Kasumi-1 (cell line): ENCODE measurements around the gene SLC35E3.
A peak's percentile ranks its signal among the peaks of the same experiment; 100 is the strongest.

Experiments used
- DNase-seq, 2 experiments: peaks; one replicate each; lab custom pipeline; 2025; lab: John Stamatoyannopoulos, UW

The SLC35E3 gene

DNA sequence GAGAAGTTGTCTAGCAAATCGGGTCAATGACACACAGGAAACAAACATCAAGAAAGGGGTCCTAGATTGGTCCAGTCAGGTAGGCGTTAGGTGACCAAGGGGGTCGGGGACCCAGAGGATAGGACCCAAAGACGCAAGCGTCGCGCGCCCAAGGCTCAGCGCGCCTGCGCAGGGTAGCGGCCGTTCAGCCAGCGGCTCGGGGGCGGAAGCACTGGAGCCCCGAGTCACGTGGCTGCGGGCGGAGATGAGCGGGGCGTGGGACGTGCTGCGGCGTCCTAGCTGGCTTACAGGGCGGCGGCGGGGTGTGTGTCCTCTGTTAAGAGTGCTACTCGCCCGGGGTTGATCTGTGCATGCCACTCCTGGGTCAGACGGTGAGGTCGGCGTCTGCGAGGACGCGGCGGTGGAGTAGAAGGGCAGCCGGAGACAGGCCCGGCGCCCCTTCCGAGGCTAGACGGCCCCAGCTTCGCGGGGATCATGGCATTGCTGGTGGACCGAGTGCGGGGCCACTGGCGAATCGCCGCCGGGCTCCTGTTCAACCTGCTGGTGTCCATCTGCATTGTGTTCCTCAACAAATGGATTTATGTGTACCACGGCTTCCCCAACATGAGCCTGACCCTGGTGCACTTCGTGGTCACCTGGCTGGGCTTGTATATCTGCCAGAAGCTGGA is at the start of gene SLC35E3:
Gene SLC35E3 (plus strand): TSS at position 273 of the 668 bp plus-strand sequence. CDS start 202 bp downstream, at position 475.
- DNase-seq: peak; percentile 91 to 92

DNA sequence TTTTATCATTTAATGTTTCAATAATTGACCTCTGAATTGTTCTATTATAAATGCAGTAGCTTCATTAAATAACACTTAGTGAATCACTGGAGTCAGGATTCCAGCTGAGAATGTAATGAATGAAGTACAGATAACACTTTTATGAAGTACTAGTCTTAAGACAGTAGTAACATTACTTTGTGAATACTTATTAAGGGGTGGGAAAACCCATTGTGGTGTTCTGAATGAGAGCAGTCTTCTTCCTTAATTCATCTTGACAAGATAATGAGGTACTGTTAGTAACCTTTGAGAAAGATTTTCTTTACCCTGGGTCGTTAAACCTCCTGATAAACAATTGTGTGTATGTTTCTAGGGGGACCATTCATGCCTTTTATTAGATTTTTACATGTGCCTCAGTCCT is 46.5 kb upstream of the SLC35E3 start:
- no peak for DNase-seq

DNA sequence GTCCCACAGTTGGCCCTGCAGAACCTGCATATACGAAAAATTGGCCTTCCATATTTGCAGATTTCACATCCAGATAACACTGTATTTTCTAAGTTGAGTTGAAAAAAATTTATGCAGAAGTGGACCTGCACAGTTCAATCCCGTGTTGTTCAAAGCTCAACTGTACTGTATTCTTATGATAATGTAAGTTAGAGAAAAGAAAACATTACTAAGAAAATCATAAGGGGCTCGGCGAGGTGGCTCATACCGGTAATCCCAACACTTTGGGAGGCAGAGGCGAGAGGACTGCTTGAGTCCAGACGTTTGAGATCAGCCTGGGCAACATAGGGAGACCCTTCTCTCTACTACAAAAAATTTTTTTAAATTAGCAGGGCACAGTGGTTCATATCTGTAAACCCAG is 18.2 kb upstream of the SLC35E3 start:
- DNase-seq: no peak

DNA sequence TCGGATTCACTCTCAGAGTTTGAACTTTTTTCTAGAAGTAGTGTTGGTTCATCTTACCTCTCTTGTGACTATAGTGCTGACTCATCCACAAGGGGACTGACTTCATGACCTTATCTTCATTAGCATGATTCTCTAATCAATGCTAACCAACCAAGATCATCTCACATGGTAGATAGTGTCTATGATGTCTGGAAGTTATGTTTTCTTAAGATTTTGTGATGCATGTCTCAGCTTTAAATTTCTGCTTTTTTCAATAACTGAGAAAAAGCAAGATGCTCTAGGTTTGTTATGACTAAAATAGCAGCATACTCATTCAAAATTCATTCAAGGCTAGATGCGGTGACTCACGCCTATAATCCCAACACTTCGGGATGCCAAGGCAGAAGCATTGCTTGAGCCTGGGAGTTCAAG is 12.3 kb upstream of the SLC35E3 start:
- DNase-seq: no peak

DNA sequence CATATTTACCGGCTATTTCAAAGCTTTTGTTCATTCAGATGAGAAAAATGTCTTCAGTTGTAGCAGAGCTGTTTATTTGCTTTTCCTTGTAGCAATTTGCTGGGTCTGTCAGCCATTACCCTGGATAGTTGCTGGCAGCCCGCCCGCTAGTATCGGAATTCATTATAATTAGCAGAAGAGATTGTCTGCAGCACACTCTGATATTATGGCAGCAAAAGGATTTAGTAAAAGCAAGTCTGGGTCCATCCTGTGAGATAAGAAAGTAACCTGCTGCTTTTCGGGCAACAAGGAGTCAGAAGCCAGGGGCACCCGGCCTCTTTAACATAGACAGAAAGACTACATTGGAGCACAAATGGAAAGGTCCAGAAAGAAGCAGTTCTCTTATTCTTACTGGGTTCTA is 6.1 kb upstream of the SLC35E3 start:
- DNase-seq: no peak

DNA sequence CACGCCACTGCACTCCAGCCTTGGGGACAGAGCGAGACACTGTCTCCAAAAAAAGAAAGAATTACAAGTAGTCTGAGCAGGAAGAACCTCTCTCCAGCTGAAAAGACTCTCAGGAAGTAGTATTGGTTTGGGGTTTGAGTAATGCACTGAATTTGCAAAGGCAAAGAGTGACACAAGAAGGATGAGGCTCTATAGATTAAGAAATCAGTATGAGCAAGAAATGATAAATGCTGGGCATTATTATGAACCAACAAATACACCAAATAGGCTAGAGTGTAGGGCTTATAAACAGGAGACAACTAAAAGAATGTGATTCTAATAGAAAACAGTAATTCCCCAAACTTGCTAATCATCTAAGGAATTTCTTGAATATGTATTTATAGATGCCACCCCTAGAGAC is 2.6 kb upstream of the SLC35E3 start:
- peak; percentile 72 to 73 for DNase-seq

DNA sequence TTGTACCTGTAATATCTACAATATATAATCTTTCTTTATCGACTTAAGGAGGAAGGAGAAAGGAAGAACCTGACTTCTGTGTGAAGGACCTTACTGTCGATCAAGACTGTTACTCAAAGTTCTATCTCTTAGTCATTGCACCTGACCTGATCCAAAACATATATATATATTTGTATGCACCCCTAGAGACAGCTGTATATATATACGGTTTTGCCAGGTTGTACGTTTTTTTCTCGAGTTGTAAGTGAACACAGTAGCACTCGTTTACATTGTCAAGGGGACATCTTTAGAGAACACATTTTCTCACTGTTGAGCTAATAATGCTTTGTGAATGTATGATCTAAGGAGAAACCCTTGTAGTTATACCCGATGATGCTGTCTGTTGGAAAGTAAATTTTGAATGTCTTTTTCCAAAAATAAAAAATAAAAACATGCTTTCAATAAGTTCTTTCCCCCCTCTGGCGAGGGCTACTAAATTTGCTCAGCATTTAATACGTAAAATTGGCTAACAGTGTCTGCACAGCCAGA is 536 bp upstream of the SLC35E3 start:
- peak in 1 of 2 experiments; percentile 35 for DNase-seq

DNA sequence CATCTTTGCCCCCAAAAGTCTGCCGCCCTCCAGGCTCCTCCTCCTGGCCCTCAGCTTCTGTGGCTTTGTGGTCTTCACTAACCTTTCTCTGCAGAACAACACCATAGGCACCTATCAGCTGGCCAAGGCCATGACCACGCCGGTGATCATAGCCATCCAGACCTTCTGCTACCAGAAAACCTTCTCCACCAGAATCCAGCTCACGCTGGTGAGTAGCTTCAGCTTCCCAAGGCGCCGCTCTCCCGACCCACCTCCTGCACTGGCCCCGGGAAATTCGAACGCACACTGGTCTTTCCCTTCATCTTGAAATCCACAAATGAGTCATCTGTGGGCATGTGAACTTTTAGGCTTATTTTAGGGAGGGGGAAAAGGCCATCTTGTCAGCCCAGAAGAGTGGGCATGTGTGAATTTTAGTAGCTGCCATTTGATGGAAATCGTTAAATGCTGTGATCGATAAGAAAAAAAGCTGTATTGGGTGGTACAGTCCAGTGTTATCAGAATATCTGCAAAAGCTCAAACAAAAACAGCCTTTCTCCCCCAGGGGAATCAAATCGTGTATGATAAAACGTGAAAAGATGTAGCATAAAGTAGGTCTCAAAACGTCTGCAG is 700 bp downstream of the SLC35E3 start:
- peak; percentile 32 to 60 for DNase-seq

DNA sequence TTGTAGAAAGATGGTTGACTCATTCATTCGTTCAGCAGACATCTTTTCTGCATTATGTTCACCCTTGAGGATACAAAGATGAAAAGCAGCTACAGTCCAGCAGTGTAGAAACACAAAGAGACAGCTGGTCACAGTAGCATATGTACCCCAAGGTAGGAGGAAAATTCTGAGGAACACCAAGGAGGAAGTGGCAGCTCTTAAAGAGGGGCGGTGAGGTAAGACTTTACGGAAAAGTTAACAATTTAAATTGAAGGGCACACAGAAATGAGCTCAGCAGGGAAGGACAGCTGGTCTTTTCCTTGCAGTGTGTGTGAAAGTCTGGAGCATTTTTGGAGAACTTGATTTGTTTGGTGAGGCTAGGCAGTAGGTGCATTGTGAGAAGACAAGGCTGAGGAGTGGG is 3.5 kb downstream of the SLC35E3 start:
- no peak for DNase-seq

DNA sequence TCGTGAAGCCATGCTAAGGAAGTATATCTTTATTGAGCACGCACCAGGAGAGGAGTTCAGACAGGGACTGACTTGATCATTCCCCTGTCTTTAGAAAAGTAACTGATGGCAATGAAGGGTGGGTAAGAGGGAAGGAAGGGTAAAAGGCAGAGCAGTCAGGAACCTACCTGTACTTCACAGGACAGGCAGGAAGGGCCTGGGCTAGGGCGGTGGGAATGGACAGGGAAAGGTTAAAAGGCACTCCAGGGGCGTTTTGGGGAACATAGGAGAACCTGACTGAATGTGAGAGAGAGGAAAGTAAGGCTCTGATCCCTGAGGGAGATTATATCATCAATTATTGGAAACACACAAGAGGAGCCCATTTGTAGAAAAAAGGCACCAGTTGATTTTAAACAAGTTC is 3.9 kb downstream of the SLC35E3 start:
- no peak for DNase-seq

DNA sequence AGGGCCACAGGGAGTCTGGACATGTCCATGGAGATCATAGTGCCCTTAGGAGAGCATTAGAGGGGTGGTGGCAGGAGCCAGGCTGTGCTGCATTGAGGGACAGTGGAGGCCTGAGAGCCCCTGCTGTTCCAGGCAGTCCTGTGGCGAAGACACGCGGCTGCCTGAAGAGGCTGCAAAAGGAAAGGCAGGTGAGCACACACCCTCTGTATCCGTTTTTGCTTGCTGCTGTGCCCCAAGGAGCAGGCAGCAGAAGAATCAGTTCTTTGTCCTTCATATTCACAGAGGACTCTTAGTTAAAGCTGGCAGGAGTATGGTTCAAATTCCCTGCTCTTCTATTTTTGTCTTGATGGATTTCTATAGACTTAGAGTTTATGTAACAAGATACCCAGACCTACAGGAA is 4.5 kb downstream of the SLC35E3 start:
- DNase-seq: no peak

DNA sequence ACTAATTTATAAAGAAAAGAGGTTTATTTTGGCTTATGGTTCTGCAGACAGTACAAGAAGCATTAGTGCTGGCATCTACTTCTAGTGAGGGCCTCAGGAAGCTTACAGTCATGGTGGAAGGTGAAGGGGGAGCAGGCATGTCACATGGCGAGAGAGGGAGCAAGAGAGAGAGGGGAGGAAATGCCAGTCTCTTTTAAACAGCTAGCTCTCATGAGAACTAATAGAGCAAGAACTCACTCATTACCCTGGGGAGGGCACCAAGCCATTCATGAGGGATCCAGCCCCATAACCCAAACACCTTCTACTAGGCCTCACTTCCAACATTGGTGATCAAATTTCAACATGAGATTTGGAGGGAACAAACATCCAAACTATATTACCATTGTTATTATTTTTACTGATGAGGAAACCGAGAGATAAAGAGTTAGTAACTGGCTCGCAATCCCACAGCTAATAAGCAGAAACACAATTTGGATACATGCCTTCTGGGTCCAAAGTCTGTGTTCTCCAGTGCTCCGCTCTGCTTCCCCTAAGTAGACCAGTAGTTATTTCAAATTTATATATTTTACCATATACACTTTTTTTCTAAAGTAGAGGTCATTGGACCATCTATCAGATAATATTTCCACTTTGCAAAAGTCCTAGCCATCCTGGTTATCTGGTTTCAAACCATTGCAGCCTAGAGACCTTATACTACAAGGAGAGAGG is 9.7 kb downstream of the SLC35E3 start:
- no peak for DNase-seq

DNA sequence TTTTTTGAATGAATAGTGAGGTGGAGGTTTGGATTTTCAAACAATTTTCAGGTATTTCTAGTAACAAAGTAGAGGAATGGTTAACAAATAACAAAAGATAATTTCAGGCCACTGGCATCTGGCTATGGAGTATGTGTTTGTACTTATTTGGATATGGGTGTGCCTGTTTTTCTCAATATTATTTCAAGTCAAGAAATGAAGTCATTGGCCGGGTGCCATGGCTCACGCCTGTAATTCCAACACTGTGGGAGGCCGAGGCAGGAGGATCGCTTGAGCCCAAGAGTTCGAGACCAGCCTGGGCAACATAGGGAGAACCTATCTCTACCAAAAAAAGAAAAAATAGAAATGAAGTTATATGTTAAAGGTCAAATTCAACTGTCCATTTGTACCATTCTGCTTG is 13.9 kb downstream of the SLC35E3 start:
- DNase-seq: no peak

DNA sequence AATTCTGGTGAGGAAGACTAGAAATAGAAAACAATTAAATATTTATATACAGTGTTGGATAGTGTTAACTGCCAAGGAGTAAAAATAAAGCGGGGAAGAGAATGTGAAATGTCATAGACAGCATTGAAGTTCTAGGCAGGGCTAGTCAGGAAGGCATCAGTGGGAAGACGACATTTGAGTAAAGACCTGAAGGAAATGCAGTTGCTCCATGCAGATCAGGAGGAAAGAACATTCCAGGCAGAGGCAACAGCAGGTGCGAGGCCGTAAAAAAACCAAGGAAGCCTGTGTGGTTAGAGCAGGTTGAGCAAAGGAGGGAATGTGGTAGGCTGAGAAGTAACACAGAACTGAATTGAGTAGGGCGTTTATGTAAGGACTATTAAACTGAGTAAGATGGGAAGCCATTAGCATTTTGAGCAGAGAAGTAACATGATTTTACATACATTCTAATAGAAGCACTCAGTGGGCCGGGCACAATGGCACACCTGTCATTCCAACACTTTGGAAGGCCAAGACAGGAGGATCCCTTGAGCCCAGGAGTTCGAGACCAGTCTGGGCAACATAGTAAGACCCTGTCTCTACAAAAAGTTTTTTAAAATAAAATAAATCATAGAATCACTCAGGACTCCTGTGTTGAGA is 14.9 kb downstream of the SLC35E3 start:
- DNase-seq: no peak

DNA sequence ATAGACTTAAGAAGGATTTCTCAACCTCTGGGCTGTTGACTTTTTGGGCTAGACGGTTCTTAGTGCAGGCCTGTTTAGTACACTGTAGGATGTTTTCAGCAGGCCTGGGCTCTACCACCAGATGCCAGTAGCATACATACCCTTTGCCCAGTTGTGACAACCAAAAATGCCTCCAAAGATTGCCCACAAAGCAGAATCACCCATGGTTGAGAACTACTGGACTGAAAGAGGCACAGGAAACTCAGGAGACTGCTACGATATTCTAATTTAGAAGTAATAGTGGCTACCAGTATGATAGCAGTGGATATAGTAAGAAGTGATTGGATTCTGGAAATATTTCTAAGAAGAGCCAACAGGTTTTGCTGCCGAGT is 15.5 kb downstream of the SLC35E3 start:
- no peak for DNase-seq

DNA sequence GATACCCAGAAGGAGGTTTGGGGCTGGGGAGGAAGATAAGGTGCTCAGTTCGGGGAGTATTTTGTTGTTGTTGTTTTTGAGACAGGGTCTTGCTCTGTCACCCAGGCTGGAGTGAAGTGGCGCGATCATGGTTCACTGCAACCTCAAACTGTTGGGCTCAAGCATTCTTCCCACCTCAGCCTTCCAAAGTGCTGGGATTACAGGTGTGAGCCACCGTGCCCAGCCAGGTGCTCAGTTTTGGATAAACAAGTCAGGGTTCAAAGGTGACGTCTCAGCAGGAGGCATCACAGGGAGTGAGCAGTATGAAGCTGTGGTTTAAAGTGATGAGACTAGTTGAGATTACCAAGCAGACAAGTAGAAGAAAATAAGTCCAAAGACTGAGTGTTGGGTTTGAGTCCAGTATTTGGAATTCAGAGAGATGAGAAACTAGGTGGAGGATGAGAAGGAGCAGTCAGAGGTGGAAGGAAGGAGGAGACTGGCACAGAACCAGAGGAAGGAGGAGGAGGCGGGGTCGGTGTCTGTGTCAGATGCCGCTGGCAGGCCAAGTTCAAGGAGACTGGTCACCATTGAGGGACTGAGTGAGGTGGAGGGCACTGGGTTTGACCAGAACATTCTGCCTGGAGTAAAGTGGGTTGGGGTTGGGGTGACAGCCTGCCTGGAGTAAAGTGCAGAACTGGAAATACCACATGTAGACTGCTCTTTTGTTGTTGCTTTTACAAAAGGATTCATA is 16.1 kb downstream of the SLC35E3 start:
- DNase-seq: no peak

DNA sequence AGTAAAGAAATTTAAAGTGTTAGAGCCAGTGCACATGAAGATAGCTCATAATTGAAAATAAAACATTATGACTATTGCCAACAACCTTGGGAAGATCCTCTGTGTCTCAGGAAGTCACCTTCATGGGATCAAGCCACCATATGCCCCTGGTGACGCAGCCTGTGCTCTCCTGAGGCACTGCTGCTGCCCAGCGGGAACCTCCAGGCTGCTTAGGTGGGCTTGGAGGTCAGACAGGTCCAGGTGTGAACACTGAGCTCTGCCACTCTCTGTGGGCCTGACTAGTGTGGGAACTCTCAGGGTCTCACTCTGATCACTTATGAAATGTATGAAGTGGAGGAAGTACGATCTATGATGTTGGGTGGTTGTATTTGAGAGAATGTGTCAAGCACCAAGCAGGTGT is 16.7 kb downstream of the SLC35E3 start:
- no peak for DNase-seq

DNA sequence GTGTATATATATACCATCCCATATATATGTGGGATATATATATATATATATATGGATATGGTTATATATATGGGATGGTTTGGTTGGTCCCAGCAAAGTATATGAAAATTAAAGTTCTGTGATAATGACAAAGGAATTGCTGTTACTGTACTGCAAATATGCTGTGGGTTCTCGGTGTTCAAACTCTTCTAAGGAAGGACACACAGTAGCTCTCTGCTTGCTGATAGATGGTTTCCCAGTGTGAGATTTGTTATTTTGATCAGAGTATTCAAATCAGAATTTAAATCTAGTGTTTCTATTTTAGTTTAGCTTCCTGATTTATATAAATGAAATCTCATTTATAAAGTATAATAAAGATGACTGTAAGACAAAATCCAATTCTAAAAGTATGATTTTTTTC is 19.7 kb downstream of the SLC35E3 start:
- DNase-seq: no peak

DNA sequence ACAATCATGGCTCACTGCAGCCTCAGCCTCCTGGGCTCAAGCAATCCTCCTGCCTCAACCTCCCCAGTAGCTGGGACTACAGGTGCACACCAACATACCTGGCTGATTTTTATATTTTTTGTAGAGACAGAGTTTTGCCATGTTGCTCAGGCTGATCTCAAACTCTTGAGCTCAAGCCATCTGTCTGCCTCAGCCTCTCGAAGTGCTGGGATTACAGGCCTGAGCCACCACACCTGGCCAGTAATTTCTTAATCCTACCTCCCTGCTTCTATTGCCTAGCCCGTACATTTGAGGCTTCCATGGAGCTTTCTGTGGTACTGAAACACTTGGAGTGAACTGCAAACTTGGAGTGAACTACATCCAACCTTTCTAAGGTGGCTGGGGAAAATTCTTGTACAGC is 20.7 kb downstream of the SLC35E3 start:
- no peak for DNase-seq

DNA sequence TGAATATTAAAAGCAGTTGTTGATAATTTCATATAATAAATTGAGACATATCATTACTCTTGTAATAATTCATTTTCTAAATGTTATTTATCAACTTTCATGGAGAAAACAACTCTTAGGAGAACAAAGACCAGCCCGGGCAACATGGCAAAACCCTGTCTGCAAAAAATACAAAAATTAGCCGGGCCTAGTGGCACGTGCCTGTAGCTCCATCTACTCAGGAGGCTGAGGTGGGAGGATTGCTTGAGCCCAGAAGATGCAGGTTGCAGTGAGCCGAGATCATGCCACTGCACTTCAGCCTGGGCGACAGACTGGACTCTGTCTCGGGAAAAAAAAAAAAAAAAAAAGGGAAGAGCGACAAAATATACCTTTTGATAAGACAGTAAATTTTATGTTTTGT is 21.2 kb downstream of the SLC35E3 start:
- no peak for DNase-seq

DNA sequence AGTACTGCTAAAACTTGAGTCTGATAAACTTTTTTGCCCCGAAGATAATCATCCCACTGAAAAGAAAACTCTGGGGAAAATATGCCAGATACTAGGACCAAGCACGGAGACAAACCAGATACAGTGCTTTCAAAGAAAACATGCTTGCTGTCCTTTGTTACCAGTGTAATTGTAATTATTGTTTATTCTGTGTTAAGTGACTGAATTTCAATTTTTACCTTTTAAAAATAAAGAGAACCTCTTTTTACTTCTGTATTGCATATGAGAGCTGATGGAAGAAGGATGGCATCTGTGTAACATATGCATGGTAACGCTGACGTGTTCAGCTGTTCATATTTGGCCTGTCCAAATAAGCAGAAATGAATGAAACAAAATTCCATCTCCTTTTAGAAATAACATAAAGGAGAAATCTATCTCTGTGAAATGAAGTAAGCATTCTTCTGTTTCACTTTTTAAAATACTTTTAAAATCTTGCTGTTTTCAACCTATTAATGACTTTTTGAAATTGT is 22.5 kb downstream of the SLC35E3 start:
- no peak for DNase-seq

DNA sequence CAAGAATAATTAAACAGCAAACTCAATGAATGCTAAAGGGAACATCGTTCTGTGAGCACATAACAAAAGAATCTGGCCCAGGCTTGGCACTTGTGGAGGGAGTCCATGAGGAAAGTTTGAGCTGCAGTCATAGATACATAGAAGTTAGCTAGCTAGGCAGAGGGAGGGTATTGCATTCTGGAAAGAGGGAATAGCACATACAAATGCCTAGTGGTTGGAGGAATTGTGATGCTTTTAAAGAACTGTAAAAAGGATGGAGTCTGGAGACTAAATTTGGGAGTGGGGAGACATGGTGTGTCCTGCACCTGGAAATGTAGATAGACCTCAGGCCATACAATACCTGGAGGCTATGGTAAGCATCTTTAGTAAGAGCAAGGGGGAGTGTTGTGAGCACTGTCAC is 24.0 kb downstream of the SLC35E3 start:
- no peak for DNase-seq
